Dedifferentiated amniotic fluid mesenchymal stem cell (primary cell): ENCODE results near the gene SRP9.
"Not testable (repeated sequence)": the region's sequence is repeated elsewhere in the genome, so short reads cannot be mapped to it uniquely, and the experiment has no call there.

Experiments
- DNase-seq: peaks from one replicate; pipeline ENCODE4 v3.0.0-alpha.2; 2016; ENCODE audit errors: extremely low spot score

Gene SRP9

GRCh38 chr1:225774281-225775147 is 3.1 kb upstream of the SRP9 start:
- DNase-seq: no peak

- DNase-seq: no peak
Observed at GRCh38 chr1:225776294-225776693, 1.3 kb upstream of the SRP9 start.

- no peak for DNase-seq
Observed at GRCh38 chr1:225777058-225777582, 506 bp upstream of the SRP9 start.

GRCh38 chr1:225778337-225778669 is 677 bp downstream of the SRP9 start:
- DNase-seq: no peak

GRCh38 chr1:225779165-225779564 is 1.5 kb downstream of the SRP9 start:
- not testable (repeated sequence) for DNase-seq

- DNase-seq: no peak
Observed at GRCh38 chr1:225780134-225780533, 2.5 kb downstream of the SRP9 start.

GRCh38 chr1:225780630-225781029 is 3.0 kb downstream of the SRP9 start:
- no peak for DNase-seq

GRCh38 chr1:225789142-225789541 is 11.5 kb downstream of the SRP9 start:
- DNase-seq: not testable (repeated sequence)

- no peak for DNase-seq
Observed at GRCh38 chr1:225794954-225795353, 17.3 kb downstream of the SRP9 start.

GRCh38 chr1:225796097-225796496 is 18.5 kb downstream of the SRP9 start:
- not testable (repeated sequence) for DNase-seq

GRCh38 chr1:225801146-225801545 is 23.5 kb downstream of the SRP9 start:
- DNase-seq: not testable (repeated sequence)

GRCh38 chr1:225806249-225806648 is 28.6 kb downstream of the SRP9 start:
- no peak for DNase-seq

GRCh38 chr1:225806736-225807135 is 29.1 kb downstream of the SRP9 start:
- not testable (repeated sequence) for DNase-seq

- no peak for DNase-seq
Observed at GRCh38 chr1:225808136-225808535, 30.5 kb downstream of the SRP9 start.

GRCh38 chr1:225809842-225810578 is 32.4 kb downstream of the SRP9 start, which contains the start of gene EPHX1:
Gene EPHX1, plus strand, starts transcription at chr1:225810124. Its CDS starts 18,606 bp downstream, at chr1:225828730.
- DNase-seq: peak; percentile 86

- DNase-seq: not testable (repeated sequence)
Observed at GRCh38 chr1:225810579-225811538, 33.2 kb downstream of the SRP9 start.

- DNase-seq: no peak
Observed at GRCh38 chr1:225811622-225812487, 34.2 kb downstream of the SRP9 start.

GRCh38 chr1:225812488-225813213 is 35.0 kb downstream of the SRP9 start:
- no peak for DNase-seq

GRCh38 chr1:225813214-225813964 is 35.8 kb downstream of the SRP9 start:
- DNase-seq: no peak
